Adrenal gland (tissue), 12 donors: ENCODE results near the gene ARHGAP6. TPM values are rescaled to one million over a fixed set of nuclear protein-coding genes. Genes with fewer than 3 reads are reported as not detected.
"Not testable (repeated sequence)": the region's sequence is repeated elsewhere in the genome, so short reads cannot be mapped to it uniquely, and the experiment has no call there.

ENCODE experiments used
- DNase-seq, 7 donors: peaks; one replicate each; pipeline ENCODE4 v3.0.0-alpha.2; 2019 to 2020
- H3K27ac ChIP-seq, 5 donors: fragments of 200-600 bp; sonication (generic) in 4 of 5; 1 replicate in 3 of 5; 2 replicates in 2 of 5; pipeline versions ENCODE4 v1.5.1 to v1.8.0; 2016 to 2020; ENCODE audit warnings: mild to moderate bottlenecking in 1 of 5
- H3K27me3 ChIP-seq: fragments of 200-600 bp; 2 replicates; pipeline ENCODE4 v1.8.0; 2021
- H3K36me3 ChIP-seq, 2 donors: fragments of 200-600 bp; replicated peaks in 1 of 2; 1 replicate in 1 of 2; 2 replicates in 1 of 2; pipeline versions ENCODE4 v1.5.1 to v1.8.0; 2018 to 2022
- H3K4me1 ChIP-seq, 2 donors: fragments of 200-600 bp; replicated peaks in 1 of 2; 1 replicate in 1 of 2; 2 replicates in 1 of 2; pipeline versions ENCODE4 v1.5.1 to v1.8.0; 2018 to 2021
- H3K4me3 ChIP-seq, 4 donors: fragments of 200-600 bp; sonication (generic) in 3 of 4; one replicate each; pipeline ENCODE4 v1.5.1; 2016 to 2018
- H3K9me3 ChIP-seq, 3 donors: fragments of 200-600 bp; sonication (generic) in 1 of 3; replicated peaks in 1 of 3; 1 replicate in 2 of 3; 2 replicates in 1 of 3; pipeline versions ENCODE4 v1.5.1 to v1.8.0; 2016 to 2021
- POLR2A ChIP-seq, 2 donors: fragments of 450-650 bp; IDR thresholded peaks; one replicate each; pipeline ENCODE4 v1.6.1; 2017; ENCODE audit warnings: antibody characterized with exemption in 2 of 2, mild to moderate bottlenecking in 2 of 2, moderate library complexity in 1 of 2
- WGBS, 4 donors: extraction: QIAGEN DNeasy Blood & Tissue Kit in 2 of 4; methylation state at CpG; one replicate each; pipeline versions ENCODE4 v1.1.5 to v1.1.7; 2013 to 2017; 5-methylcytosine and 5-hydroxymethylcytosine counted together
- intact Hi-C, 2 donors: fragments of 100-400 bp; cut with DNase I; formaldehyde crosslinking; loops; one replicate each; pipeline versions ENCODE4 v1.14.1 to v1.15.0; 2022 to 2023
- polyA plus RNA-seq, 3 donors: library from polyadenylated mRNA; stranded (reverse); fragments of 200-250 nt in 2 of 3; fragments of 350-450 nt in 1 of 3; fragmentation: Illumina TruSeq in 1 of 3; extraction: RNeasy Lipid Tissue Mini Kit (QIAGEN cat#74804) in 1 of 3; gene quantifications; one replicate each; pipeline ENCODE4 v1.2.3, GENCODE V29; 2013 to 2014
- total RNA-seq, 9 donors: library from RNA; depleted of rRNA in 4 of 9; stranded (reverse); fragments of >200 nt in 4 of 9; fragments of 120-200 nt in 1 of 9; fragmentation: NEBNext Ultra II Directional in 1 of 9; extraction: Animal tissue kit (Norgen Biotek cat#: 25700) in 1 of 9; gene quantifications; one replicate each; pipeline versions ENCODE4 v1.1.0 to v1.2.4, GENCODE V29; 2013 to 2023
- TF ChIP-seq, protein P1 (sequence below), 6 experiments: fragments of 450-650 bp in 4 of 6; fragments of 200-600 bp in 2 of 6; sonication (generic) in 1 of 6; IDR thresholded peaks; 1 replicate in 5 of 6; 2 replicates in 1 of 6; pipeline versions ENCODE4 v1.5.1 to v1.8.0; 2016 to 2021; ENCODE audit warnings: antibody characterized with exemption in 6 of 6, mild to moderate bottlenecking in 2 of 6, moderate library complexity in 1 of 6
- donor health status: healthy with polysubstance abuse.
- donor health status: Bipolar disorder and iron deficiency.
- donor health status: DM: yes; HTN: yes; CAD: no.
- donor health status: DM: no; HTN: no; CAD: no.
- donor health status: DM: no; HTN: no; CAD: no.
- donor health status: DM: yes; HTN: yes; CAD: no.

Gene ARHGAP6
- total and polyA plus RNA-seq, 12 donors: 0.78 to 4.2 (median 2.7) TPM

- no peaks in the 10 kb centered on the region for H3K9me3 ChIP-seq
- H3K27ac ChIP-seq: no peak overlapping the region
- H3K4me3 ChIP-seq: no peak overlapping the region
- H3K36me3 ChIP-seq: peaks cover 0 to 5% of the 10 kb centered on the region in 2 donors
- WGBS, 4 donors: 68 to 93% (median 83%) methylated on average over 4 to 5 of the region's 5 CpGs
- no peaks in the 10 kb centered on the region for H3K4me1 ChIP-seq
- TF ChIP-seq, protein P1, sequence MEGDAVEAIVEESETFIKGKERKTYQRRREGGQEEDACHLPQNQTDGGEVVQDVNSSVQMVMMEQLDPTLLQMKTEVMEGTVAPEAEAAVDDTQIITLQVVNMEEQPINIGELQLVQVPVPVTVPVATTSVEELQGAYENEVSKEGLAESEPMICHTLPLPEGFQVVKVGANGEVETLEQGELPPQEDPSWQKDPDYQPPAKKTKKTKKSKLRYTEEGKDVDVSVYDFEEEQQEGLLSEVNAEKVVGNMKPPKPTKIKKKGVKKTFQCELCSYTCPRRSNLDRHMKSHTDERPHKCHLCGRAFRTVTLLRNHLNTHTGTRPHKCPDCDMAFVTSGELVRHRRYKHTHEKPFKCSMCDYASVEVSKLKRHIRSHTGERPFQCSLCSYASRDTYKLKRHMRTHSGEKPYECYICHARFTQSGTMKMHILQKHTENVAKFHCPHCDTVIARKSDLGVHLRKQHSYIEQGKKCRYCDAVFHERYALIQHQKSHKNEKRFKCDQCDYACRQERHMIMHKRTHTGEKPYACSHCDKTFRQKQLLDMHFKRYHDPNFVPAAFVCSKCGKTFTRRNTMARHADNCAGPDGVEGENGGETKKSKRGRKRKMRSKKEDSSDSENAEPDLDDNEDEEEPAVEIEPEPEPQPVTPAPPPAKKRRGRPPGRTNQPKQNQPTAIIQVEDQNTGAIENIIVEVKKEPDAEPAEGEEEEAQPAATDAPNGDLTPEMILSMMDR (IDR thresholded peaks at IDR 0.05): no peak
- no peak for TF ChIP-seq POLR2A (IDR thresholded peaks at IDR 0.05)
- intact Hi-C loops: no loop called here
- no peak for DNase-seq
- H3K27me3 ChIP-seq: no peaks in the 10 kb centered on the region
Measured at GRCh38 chrX:11125060-11125459, 540.7 kb downstream of the ARHGAP6 start.

- Histone ChIP-seq H3K4me3 (no peak overlapping the region), H3K4me1 (no peaks in the 10 kb centered on the region), H3K27ac (no peak overlapping the region), H3K36me3 (peaks cover 0 to 10% of the 10 kb centered on the region in 2 donors), H3K27me3 (no peaks in the 10 kb centered on the region), H3K9me3 (no peaks in the 10 kb centered on the region)
- DNase-seq: no peak
- 39 to 79% (median 60%) methylated on average over 2 of the region's 2 CpGs for whole genome bisulfite sequencing, 4 donors
- intact Hi-C loops: no loop called here
- TF ChIP-seq, protein P1 (IDR thresholded peaks at IDR 0.05): no peak
- TF ChIP-seq POLR2A (IDR thresholded peaks at IDR 0.05): no peak
Measured at GRCh38 chrX:11124112-11124511, 541.6 kb downstream of the ARHGAP6 start.

DNA sequence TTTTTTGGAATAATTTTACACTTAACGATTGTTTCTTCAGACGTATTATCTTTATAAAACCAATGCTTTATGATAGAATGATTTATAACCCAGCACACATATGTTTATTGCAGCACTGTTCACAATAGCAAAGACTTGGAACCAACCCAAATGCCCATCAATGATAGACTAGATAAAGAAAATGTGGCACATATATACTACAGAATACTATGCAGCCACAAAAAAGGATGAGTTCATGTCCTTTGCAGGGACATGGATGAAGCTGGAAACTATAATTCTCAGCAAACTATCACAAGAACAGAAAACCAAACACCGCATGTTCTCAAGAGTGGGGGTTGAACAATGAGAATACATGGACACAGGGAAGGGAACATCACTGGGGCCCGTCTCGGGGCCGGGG lies 542.6 kb downstream of the ARHGAP6 start:
- intact Hi-C loops, DNase-seq, H3K9me3 ChIP-seq, H3K4me1 ChIP-seq, H3K27me3 ChIP-seq, H3K27ac ChIP-seq, H3K4me3 ChIP-seq: not testable (repeated sequence)
- 78 to 94% (median 88%) methylated on average over 6 of the region's 6 CpGs for WGBS, 4 donors
- peaks cover 0 to 20% of the 10 kb centered on the region in 2 donors for H3K36me3 ChIP-seq

DNA sequence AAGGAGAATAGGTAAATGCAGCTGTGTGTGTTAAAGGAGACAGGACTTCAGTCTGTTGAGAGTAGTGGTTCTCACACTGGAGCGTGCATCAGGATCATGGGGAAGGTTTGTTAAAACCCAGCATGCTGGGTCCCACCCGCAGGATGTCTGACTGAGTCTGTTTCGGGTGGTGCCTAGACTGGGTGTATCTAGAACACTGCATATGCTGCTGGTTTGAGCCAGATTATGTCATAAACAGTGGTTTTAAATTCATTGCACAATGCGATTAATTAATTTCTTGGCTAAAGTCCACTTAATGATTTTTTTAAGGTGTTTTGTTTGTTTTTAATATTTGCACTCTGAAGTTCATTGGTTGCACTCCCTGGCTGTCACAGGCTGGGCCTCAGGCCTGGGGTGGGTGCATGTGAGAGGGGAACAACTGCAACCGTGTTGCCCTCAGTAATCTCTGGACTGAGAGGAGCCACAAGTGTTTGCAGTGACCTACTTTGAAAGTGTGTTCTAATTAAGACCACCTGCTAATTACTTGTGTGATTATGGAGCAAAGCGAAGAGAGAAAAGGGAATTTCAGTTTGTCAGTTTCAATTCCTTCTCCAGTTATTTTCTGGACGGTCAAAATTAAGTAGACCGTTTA lies 546.3 kb downstream of the ARHGAP6 start:
- Histone ChIP-seq H3K27me3 (no peaks in the 10 kb centered on the region), H3K9me3 (no peaks in the 10 kb centered on the region), H3K4me1 (no peaks in the 10 kb centered on the region), H3K27ac (no peak overlapping the region), H3K36me3 (peaks cover 0 to 56% of the 10 kb centered on the region in 2 donors), H3K4me3 (no peak overlapping the region)
- intact Hi-C loops: no loop called here
- TF ChIP-seq, protein P1 (IDR thresholded peaks at IDR 0.05): no peak
- no peak for TF ChIP-seq POLR2A (IDR thresholded peaks at IDR 0.05)
- 69 to 80% (median 76%) methylated on average over 8 of the region's 8 CpGs for WGBS, 4 donors
- no peak for DNase-seq

DNA sequence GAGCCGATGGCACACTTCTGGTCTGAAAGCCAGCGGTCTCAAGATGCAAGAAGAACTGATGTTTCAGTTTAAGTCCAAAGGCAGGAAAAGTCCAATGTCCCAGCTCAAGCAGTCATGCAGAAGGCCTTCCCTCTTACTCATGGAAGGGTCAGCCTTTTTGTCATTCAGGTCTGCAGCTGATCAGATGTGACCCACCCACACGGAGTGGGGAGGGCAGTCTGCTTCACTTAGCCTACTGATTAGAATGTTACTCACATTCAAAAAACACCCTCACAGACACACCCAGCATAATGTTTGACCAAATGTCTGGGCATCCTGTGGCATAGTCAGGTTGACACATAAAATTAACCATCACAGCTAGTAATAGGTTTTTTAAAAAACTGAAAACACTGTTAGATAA lies 548.0 kb downstream of the ARHGAP6 start:
- no peak for DNase-seq
- Histone ChIP-seq H3K27ac (no peak overlapping the region), H3K4me1 (peaks cover 0 to 7% of the 10 kb centered on the region in 2 donors), H3K4me3 (no peak overlapping the region), H3K36me3 (peaks cover 0 to 56% of the 10 kb centered on the region in 2 donors), H3K9me3 (no peaks in the 10 kb centered on the region), H3K27me3 (no peaks in the 10 kb centered on the region)
- intact Hi-C loops: no loop called here
- 74 to 90% (median 82%) methylated on average over 3 of the region's 3 CpGs for WGBS, 4 donors
- no peak for TF ChIP-seq POLR2A (IDR thresholded peaks at IDR 0.05)
- TF ChIP-seq, protein P1 (IDR thresholded peaks at IDR 0.05): no peak
